GM19324 (cell line): ENCODE data around the gene MTA2.

ENCODE experiments used
- ATAC-seq: cut with Tn5 transposase; IDR thresholded peaks from one replicate; pipeline ENCODE4 v1.9.1; 2021; ENCODE audit warnings: mild to moderate bottlenecking, moderate library complexity; ENCODE audit not compliant: unreplicated experiment, low FRiP score

MTA2 gene

DNA sequence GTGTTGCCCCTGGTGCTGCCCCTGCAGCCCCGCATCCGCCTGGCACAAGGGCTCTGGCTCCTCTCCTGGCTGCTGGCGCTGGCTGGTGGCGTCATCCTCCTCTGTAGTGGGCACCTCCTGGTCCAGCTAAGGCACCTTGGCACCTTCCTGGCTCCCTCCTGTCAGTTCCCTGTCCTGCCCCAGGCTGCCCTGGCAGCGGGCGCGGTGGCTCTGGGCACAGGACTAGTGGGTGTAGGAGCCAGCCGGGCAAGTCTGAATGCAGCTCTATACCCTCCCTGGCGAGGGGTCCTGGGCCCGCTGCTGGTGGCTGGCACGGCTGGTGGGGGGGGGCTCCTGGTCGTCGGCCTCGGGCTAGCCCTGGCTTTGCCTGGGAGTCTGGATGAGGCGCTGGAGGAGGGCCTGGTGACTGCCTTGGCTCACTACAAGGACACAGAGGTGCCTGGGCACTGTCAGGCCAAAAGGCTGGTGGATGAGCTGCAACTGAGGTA, 11.7 kb upstream of the MTA2 start:
- no peak for ATAC-seq

DNA sequence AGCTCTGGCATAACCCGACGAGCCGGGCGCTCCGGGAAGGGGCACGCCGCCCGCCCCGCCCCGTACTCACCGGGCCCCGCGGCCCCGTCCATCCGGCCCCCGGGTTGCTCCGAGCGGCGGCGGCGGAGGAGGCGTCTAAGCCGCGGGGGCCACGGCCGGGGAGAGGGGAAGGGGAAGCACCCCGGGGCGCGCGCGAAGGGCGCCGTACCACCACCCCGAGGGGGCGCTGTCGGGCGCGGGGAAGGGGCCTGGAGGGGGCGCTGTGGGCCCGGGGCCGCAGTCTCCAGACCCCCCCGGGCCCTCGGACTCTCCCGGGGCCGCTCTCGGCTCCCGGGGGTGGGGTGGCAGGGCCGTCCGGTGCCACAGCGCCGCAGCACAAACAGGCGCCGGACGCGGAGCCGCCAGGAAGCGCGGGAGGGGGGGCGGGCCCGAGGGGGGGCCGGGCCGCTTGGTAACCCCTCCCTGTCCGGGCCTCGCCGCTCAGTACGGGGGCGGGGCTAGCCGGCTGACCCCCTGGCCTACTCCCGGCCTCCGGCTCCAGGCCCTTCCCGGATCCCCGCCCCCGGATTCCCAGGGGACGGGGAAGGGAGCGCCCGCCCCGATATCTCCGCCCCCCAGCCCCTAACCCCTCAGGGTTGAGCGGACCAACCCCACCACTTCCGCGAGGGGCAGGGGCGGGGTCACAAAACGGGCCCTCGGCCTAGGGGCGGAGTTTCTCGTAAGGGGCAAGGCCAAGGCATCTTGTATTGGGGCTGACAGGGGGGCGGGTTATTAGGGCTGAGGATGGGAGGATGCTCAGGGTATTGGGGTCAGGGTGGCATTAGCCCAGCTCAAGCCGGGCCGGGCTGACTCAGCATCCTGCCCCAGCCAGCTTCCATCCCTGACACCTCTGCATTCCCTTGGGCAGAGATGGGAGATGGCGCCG, 11.0 kb upstream of the MTA2 start, which contains the start of the genes EML3 and ROM1:
TSS of gene EML3 (minus strand) at position 410 of the 925 bp plus-strand sequence. CDS start at position 92, 318 bp downstream.
TSS of gene ROM1 (plus strand) at position 892 of the 925 bp plus-strand sequence. CDS start at position 917, 25 bp downstream.
- ATAC-seq = peak; percentile 65

DNA sequence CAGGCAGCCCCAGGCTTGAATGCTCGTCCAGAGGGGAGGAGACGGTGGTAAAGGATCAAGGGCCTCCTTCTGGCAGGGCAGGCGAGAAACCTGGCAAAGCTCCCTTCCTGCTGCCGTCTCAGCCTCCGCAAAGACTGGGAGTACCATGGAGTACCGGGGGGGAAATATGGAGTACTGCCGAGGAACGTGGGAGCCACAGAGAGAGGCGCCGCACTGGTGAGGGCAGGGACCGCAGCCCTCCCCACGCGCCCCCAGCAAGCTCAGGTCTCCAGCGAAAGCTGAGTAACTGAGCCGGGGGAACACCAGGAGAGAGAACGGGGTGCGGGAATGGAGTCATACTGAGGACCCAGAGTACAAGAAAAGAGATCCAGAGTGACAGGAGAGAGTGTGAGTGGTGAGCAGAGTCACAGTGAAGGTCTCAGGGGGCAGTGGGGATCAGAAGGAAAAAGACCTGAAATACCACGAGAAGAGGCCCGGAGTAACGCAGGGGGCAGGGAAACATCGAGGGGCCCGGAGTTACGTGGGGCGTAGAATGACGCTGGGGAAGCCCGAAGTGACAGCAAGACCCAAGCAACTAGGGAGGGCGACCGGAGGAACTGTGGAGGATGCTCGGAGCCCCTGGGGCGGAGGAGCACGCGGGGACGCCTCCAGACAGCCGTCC, 10.2 kb upstream of the MTA2 start:
- ATAC-seq = peak; percentile 18

DNA sequence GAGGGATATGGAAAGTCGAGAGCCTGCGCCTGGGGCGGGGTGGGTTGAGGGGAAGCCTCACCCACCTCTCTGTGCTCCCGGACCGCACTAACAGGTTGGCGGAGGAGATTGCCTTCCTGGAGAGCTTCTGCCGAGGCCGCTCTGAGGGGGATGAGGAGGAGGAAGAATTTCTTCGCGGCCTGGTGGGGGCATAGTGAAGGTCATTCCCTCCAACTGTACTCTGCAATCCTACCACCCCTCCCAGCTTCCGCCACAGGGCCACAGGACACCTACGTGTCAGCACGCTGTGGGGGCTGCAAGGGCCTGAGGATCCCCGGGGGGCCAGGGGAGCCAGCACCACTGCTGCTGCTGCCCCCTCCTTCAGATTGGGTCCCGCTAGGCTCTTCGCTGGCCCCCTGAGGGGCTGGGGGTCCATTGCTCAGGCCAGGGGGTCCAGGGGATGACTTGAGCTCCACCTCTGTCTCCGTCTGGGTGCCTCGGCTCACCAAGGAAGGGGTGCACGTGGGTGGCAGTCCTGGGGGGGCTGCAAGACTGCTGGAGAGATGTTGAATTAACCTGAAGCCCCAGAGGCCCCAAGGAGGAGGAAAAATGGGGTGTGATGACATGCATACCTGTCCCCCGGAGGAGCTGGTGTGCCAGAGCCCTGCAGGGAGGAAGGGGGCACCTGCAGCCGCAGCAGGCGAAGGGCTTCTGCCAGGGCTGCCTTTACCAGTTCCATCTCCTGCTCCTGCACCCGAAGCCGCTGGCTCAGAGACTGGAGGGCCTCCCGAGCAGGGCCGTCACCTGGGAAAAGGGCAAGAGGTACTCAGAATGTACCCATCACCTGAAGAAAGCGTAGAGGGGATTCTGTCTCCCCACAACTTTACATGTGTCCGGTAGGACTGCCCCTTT, 9.4 kb upstream of the MTA2 start:
- ATAC-seq = no peak

DNA sequence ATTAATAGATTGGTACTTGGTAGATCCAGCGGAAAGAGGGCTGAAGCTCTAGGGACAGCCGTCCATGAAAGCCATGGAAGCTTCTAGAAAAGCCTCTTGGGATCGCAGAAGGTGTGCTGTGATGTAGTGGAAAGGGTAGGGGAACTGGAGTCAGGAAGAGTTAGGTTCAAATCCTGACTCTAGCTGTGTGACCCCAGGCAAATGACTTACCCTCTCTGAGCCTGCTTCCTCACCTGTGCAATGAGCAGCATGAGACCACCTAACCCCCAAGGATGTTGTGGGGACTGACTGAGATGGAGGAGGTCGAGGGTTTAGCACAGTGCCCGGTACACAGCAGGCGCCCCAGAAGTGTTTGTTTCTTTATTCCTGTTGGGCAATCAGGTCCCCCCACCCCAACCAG, 8.7 kb upstream of the MTA2 start:
- no peak for ATAC-seq

DNA sequence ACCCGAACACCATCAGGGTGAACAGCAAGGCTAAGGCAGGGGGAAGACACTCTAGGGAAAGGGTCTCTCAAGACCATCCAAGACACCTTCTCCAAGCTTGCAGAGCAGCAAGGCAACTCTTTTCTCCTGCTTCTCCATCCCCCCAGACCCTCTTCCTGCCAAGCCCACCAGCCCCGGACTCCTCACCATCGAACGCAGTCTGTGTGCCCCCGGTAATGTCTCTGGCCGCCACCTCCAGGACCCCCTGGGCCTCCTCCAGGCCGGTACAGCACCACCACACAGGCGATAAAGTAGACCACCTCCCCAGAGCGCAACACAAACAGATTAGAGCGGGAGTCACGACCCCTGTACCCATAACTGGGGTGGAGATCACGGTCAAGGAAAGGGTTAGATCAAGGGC, 7.1 kb upstream of the MTA2 start:
- ATAC-seq = no peak

DNA sequence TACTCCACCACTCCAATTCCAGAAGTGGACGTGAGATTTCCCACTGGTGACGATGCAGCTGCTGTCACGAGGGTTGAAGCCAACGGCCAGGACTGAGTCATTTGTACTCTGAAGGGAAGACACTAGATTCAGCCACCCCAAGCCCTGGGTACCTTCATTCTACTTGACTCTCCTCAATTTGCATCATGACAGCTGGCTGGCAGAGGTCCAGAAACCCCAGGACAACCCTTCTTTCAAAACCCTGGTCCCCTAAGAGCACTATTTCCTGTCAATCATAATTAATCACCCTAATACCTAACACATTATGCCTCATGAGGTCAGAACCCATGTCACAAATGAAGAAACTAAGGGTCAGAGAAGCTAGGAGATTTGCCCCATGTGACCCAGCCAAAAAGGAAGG, 6.0 kb upstream of the MTA2 start:
- ATAC-seq = no peak

DNA sequence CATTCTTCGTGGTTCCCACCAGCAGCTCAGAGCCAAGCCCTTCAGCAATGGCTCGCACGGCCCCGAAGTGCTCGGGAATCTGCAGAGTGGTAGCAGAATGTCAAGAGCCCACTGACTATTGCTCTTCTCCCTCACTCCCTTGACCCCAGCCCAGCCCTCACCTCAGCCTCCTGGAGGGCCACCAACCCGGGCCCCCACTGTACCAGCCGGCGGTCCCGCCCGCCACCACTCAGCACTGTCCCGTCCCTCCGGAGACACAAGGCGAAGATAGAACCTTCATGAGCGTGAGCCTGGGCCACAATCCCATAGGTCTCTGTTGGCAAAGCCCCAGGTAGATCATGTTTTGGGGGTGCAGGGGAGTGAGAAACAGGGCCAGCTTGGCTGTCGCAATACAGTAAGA, 4.2 kb upstream of the MTA2 start:
- no peak for ATAC-seq

DNA sequence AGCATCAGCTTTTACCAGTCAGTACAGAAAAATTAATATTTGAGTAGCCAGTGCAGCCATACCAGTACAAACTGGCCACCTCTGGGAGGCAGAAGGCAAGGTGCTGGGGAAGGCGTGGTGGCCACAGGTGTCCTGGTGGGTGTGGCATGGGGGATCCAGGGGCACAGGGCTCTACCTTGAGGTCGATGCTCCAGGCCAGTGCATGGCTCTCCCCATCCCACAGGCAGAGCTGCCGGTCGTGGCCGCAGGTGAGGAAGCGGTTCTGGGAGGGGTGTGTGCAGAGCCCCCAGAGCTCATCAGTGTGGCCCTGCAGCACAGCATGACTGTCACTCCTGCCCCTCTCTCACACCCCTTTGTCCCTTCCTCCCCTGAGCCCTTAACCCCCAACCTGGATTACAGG, 3.8 kb upstream of the MTA2 start:
- ATAC-seq = no peak

DNA sequence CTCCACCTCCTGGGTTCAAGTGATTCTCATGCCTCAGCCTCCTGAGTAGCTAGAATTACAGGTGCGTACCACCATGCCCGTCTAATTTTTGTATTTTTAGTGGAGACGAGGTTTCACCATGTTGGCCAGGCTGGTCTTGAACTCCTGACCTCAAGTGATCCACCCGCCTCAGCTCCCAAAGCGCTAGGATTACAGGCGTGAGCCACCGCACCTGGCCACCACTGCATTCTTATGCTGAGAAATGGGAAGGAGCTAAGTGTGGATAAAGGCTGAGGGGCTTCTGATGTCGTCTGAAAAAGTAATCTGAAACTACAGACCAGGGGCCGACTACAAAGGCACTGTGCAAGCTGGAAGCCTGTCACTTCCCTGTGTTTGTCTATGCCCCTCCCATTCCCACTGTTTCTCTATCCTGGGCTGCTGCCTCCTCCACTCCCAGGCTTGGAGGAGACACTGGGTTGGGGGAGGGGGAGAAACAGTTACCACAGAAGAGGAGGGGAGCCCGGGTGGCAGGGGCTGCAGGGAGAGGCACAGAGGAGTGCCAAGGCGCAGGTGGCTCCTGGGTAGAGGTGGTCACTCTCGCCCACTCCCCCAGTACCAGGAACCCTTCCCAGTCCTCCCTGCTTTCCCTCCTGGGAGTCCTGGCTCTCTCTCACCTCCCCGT, 2.9 kb upstream of the MTA2 start:
- ATAC-seq = no peak

DNA sequence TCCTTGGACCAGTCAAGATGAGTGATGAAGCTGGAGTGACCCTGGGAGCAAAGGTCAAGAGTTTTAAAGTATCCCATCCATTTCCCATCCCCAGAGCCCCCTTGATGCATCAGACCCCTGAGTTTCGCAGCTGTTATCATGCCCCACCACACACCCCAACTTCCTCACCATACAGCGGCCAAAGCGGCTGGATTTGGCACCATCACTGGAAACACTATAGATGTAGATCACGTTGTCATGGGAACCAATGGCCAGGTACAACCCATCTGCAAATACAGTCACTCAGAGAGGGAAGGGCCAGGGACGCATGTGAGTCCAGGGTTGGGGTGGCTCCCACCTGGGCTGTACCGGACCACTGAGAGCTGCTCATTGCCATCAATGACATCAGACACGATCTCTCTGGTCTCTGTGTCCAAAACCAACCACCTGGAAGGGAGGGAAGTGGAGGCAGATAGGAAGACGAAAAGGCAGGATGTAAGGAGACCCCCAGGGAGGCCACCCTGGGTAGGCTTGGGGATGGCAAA, 2.2 kb upstream of the MTA2 start:
- ATAC-seq = no peak

DNA sequence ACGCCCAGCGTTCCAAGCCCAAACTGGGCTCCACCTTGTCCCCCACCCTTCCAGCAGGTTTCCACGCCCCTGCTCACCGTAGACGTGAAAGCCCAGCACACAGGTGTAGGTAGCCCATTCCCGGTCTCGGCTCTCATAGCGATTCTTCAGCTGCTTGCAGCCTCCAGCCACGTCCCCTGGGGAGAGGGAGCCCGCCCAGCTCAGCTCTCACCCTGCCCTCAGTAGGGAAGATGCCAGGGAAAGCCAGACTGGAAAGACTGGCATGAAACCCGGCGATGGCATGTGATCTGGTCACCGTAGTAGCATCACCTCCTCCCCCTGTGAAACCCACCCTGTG, 1.4 kb upstream of the MTA2 start:
- ATAC-seq = no peak

DNA sequence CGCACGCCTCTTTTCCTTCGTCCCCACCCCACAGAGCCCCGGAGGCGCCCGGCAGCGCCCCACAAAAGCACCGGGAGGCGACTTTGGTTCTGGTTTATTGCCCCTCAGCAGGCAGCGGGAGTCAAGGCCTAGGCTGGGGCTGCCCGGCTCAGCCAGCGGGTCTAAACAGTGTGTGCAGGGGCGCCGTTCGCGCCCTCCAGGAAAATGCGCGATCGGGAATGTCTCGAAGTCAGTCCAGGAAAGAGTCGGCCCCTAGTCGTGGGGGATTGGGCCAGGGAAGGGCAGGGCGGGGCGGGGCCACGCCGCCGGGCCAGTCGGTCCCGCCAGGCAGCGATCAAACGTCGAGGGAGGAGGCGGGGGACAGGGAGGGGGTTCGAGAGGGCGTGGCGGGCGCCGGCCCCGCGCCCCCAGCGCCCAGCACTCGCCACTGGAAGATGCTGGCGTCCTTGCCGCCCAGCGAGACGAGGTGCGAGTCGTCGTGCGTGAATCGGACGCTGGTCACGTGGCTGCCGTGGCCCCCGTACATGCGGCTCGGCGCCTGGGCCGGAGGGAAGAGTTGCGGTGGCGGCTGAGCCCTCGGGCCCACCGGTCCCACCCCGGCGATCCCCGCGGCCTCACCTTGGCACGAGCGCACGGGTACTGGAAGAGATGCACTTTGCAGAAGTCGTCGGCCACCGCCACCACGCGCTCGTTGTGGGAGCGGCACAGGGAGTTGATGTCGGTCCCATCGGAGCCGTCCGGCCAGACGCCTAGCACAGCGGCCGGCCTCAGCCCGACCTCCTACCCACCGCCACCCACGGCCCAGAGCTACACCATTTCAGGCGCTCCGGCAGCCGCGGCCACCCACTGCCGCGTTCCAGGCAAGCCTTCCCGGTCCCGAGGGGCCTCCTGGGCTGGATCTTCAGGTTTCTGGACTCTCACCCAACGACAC, 741 bp upstream of the MTA2 start:
- no peak for ATAC-seq

DNA sequence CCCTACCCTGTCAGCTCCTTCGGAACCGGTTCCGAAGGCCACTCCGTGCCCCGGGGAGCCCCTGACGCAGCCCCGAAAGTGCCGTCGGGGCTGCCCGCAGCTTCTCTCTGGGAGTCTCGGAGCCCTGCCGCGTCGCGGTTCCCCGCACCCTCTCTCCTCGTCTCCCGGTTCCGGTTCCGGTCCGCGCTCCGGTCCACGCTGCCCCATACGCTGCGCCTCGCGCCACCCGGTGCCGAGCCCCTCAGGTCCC, 618 bp downstream of the MTA2 start:
- no peak for ATAC-seq

DNA sequence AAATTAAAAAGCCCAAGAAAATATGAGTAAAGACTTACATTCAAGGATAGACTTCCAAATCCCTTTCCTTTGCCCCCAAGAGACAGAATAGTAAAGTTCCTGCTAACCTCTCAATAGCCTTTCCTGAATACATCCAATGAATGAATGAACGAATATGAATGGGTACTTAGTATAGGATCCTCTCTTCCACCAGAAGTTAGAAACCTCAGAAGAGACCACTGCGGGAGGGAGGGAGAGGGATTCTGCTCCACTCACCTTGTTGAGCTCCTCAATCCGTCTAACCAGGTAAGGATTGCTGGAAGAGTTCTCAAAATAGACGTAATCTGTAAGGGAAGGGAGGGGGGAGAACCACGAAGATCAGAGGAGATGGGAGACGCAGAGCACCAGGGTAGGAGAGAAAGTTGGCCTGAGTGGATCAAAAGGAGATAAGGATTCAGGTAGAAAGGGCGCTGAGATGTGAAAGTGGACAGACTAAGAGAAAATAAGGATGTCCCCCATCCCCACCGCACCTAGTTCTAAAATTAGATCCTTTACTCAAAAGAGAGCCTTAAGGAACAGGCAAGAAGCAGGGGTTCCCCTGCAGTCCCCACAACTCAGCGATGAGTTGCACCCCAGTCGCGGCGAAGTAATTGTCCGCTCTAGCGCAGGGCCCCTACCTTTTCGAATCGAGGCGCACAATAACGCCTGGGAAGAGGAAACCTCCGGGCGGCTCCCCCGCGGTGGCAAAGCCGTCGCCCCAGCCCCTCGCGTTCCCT, 1.1 kb downstream of the MTA2 start:
- ATAC-seq = no peak

DNA sequence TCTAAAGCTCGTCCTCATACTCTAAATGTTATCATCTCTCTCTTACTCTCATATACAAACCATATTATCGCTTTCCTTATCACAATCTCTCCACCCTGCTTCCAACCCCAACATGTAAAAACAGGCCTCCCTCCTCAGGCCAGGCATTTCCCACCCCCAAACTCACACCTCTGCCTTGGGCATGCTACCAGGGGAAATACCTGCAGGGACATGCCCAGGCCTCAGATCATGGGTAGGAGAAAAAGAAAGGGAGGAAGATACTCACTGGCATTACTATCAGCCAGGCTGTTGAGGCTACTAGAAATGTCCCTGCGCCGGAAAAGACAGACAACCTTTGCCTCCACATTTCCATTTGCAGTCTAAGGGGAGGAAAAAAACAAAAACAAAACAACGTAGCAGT, 1.8 kb downstream of the MTA2 start:
- ATAC-seq = no peak

DNA sequence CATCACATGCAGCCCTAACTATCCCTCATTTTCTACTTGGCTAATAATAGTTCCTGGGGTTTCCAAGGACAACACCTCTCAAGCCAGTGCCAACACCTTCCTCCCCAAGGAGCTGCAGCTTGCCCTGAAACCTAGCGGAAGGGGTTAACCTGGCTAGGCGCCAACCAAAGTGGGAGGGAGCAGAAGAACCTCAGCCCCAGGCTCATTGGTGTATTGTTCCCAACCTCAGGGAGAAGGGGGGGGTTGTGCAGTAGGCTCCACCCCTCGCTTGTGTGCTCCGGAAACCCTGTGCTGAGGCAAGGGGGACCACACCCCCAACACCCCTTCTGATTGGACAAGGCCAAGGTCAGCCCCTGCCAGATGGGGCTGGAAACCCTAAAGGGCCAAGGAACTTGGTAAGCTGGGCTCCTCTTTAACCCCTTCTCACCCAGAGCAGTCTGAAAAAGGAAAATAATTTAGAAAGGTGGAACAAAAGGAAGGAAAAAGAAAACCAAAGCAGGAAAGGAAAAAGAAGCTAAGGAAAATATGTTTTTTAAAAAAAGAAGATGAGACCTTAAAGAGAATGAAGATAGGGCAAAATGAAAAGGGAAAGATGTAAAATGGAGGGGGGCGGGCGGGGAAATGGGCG, 2.5 kb downstream of the MTA2 start:
- ATAC-seq = peak; percentile 40

DNA sequence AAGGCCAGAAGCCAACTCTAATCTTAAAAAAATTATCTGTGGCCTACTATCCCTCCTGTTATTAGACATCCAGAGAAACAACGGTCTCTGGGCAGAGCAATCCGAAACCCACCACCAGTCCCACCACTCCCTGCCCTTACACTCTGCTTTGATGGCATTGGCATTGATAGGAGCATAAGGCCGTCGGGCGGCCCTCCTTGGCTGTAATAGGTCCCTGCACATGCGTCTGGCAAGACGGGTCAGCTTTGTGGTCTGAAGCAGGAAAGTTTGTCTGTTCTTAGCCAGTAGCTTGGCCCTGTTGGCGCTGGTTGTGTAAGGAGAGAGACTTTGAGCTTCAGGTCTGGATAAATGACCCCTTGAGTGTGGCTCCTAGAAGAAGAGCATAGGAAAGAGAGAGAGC, 6.5 kb downstream of the MTA2 start:
- ATAC-seq = no peak
